Fibroblast of pulmonary artery (primary cell): ENCODE data around the gene TTI1.
A peak's percentile ranks its signal among the peaks of the same experiment; 100 is the strongest.

Source experiments
- DNase-seq: peaks from one replicate; pipeline ENCODE4 v3.0.0-alpha.2; 2010; ENCODE audit warnings: low read depth
- H3K4me3 ChIP-seq: replicated peaks from 2 replicates; pipeline ENCODE4 v1.5.1; 2011; ENCODE audit warnings: low read depth, mild to moderate bottlenecking, control low read depth, low read length, moderate library complexity
- CTCF ChIP-seq: IDR thresholded peaks from 2 replicates; pipeline ENCODE4 v1.5.1; 2011; ENCODE audit warnings: mild to moderate bottlenecking, control low read depth, low read length, inconsistent platforms; ENCODE audit errors: missing control alignments

Gene TTI1

GRCh38 chr20:38055294-38055693 lies 22.0 kb upstream of the TTI1 start:
- H3K4me3 ChIP-seq: no peak overlapping the region
- TF ChIP-seq CTCF: no peak
- DNase-seq: peak; percentile 55

- no peak for TF ChIP-seq CTCF
- no peak for DNase-seq
- H3K4me3 ChIP-seq: no peak overlapping the region
These were observed 21.4 kb upstream of the TTI1 start for GRCh38 chr20:38054647-38055046.

GRCh38 chr20:38052870-38053269 lies 19.6 kb upstream of the TTI1 start:
- DNase-seq: no peak
- TF ChIP-seq CTCF: no peak
- H3K4me3 ChIP-seq: no peak overlapping the region

GRCh38 chr20:38050686-38051085 lies 17.4 kb upstream of the TTI1 start:
- peak; percentile 40 for DNase-seq
- no peak overlapping the region for H3K4me3 ChIP-seq

GRCh38 chr20:38049800-38050199 lies 16.5 kb upstream of the TTI1 start:
- no peak overlapping the region for H3K4me3 ChIP-seq
- DNase-seq: peak; percentile 64
- TF ChIP-seq CTCF: no peak

More at GRCh38 chr20:38050686-38051085, 17.4 kb upstream of the TTI1 start:
- TF ChIP-seq CTCF: no peak

GRCh38 chr20:38046572-38046971 lies 13.3 kb upstream of the TTI1 start:
- no peak for DNase-seq
- no peak overlapping the region for H3K4me3 ChIP-seq
- TF ChIP-seq CTCF: no peak

- H3K4me3 ChIP-seq: no peak overlapping the region
- DNase-seq: no peak
- TF ChIP-seq CTCF: no peak
These were observed 11.4 kb upstream of the TTI1 start for GRCh38 chr20:38044685-38045084.
